Activated CD8-positive, alpha-beta memory T cell treated with anti-CD3 and anti-CD28 coated beads for 48 hours (primary cell): ENCODE data around the gene PILRB.
"Not testable (repeated sequence)": the region's sequence is repeated elsewhere in the genome, so short reads cannot be mapped to it uniquely, and the experiment has no call there.

Source experiments
- DNase-seq, 3 experiments: peaks; one replicate each; pipeline ENCODE4 v3.0.0-alpha.2; 2020; ENCODE audit warnings: low read depth in 2 of 3, low spot score in 2 of 3

PILRB gene

DNA sequence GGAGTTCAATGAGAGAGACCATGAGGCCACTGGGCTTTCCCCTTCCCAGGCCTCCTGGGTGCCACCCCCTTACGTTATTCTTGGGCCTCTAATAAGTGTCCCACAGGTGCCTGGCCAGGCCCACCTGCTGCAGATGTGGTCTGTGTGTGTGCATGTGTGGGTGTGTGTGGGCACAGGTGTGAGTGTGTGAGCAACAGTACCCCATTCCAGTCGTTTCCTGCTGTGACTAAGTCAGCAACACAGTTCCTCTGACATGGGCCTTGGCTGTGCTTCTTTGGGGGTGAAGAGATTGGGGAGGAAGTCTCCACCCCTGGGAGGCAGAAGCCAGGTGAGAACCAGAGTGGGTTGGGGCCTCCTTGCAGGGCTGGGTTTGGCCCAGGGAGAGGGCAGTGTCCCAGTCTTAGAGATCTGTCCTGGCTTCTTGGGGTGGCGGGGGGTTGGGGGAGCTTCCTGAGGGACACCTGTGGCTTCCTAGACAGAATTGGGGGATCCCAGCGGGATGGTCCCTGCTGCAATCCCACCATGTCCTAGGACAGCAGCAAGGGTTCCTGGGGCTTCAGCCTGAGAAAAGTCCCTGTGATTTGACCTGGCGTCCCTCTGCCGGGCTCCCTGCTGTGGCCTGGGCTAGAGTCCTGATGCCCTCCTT is 4.1 kb upstream of the PILRB start:
- DNase-seq: no peak

DNA sequence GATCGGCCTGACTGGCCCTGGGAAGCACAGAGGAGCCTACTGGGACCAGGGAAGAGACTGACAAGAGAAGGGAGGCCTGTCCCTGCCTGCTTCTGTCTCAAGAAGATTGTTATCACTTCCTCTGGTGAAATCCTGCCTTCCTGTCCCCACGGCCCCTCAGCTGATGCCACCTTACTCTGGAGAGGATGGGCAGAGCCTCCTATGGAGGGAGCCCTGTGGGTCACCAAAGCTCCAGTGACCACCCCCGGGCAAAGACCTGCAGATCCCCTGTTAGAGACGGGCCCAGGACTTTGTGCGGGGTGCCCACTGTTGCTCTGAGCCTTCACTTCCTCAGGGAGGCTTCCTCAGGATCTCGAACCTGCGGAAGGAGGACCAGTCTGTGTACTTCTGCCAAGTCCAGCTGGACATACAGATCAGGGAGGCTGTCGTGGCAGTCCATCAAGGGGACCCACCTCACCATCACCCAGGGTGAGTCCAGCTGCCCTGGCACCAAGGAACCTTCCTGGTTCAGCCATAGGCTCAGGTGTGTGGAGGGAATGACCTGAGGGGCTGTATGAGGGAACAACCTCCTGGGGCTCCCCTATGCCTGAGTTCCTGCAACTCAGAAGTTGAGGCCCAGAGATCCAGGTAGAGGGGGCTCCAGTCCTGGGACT is 1.4 kb upstream of the PILRB start:
- no peak for DNase-seq

- DNase-seq: no peak
Measured at GRCh38 chr7:100357131-100357561, 771 bp upstream of the PILRB start.

GRCh38 chr7:100358857-100359212 is 918 bp downstream of the PILRB start:
- no peak for DNase-seq

DNA sequence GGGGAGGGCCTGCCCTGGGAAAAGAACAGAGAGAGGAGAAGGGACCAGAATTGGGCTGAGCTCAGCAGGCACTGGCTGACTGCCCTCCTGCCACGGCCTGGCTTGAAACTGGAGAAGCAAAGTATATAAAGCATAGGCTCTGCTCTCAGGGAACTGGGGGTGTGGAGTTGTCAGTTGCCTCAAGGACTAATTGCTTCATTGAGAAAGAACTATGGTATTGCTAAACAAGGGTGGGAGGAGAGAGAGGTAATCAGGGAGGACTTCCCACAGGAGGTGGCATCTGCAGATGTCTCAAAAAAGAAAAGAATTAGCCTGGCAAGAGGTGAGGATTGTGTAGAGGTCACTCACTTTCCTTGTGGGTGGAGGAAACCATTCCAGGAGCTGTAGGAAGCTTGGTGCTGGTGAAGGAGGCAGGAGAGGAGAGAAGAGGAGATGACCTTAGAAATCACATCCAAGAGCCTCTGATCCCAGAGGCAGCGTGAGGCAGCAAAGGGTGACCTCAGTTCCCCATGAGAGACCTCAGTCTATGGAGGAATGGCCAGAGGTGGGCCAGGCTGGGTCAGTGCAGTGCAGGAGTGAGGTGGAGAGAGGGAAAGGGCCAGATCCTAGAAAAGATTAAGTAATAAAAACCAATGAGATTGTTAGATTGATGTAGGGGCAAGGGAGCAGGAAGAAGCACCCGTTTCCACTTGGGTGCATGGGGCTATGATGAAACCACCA is 2.4 kb downstream of the PILRB start:
- no peak for DNase-seq

GRCh38 chr7:100363098-100363497 is 5.2 kb downstream of the PILRB start:
- no peak for DNase-seq

- DNase-seq: not testable (repeated sequence)
Measured at GRCh38 chr7:100363797-100364196, 5.9 kb downstream of the PILRB start.

- DNase-seq: no peak
Measured at GRCh38 chr7:100364480-100364879, 6.6 kb downstream of the PILRB start.

DNA sequence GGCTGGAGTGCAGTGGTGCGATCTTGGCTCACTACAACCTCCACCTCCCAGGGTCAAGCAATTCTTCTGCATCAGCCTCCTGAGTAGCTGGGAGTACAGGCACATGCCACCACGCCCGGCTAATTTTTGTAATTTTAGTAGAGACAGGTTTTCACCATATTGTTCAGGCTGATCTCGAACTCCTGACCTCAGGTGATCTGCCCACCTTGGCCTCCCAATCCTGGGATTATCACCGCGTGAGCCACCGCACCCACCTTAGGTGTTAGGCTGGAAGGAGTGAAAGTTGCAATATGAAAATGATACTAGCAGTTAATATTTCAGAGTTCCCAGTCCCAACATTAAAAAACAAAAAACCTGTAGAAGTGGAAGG is 8.1 kb downstream of the PILRB start:
- DNase-seq: not testable (repeated sequence)

GRCh38 chr7:100366411-100367250 is 8.7 kb downstream of the PILRB start:
- DNase-seq: no peak

GRCh38 chr7:100367251-100367620 is 9.3 kb downstream of the PILRB start:
- no peak for DNase-seq

GRCh38 chr7:100367676-100368613 is 10.0 kb downstream of the PILRB start:
- DNase-seq: no peak

DNA sequence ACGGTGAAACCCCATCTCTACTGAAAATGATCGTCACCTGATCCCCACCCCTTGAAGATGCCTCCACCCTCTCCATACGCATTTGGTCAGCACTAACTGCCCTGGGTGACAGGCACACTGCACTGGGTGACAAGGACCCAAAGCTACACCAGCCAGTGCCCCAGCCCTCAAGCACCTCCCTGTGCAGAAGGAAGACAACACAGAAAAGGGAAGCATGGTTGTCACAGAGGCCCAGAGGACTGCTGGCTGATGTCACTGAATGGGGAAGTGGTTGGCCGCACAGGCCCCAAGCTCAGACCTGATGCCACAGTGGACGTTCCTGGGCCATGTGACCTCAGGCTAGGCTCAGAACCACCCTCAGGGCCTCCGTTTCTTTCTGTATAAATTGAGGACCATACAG is 11.2 kb downstream of the PILRB start:
- no peak for DNase-seq

DNA sequence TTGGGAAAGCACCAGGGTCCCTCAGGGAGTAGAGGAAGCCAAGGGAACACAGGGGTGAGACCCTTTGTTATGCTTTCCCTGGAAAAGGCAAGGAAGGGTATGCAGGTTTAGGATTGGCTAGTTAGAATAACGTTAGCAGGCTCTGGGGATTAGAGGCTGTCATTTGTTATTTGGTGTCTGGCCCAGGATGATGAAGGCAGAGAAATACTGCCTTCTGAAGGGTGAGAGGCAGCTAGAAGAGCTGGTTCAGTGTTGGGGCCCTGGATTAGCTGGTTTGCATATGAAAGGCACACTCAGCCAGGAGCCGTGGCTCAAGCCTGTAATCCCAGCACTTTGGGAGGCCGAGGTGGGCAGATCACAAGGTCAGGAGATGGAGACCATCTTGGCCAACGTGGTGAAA is 12.4 kb downstream of the PILRB start:
- no peak for DNase-seq

DNA sequence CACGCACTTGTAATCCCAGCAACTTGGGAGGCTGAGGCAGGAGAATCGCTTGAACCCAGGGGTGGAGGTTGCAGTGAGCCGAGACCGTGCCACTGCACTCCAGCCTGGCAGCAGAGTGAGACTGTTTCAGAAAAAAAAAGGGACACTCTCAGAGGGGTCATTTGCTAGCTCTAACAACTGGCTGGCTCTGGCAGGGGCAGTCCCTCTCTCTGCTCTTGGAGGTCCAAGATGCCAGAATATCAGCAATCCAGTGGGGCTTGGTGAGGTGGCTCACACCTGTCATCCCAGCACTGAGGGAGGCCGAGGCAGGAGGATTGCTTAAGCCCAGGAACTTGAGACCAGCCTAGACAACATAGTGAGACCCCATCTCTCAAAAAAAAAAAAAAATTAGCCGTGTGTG is 12.8 kb downstream of the PILRB start:
- DNase-seq: no peak

GRCh38 chr7:100371561-100372171 is 13.7 kb downstream of the PILRB start:
- no peak for DNase-seq

DNA sequence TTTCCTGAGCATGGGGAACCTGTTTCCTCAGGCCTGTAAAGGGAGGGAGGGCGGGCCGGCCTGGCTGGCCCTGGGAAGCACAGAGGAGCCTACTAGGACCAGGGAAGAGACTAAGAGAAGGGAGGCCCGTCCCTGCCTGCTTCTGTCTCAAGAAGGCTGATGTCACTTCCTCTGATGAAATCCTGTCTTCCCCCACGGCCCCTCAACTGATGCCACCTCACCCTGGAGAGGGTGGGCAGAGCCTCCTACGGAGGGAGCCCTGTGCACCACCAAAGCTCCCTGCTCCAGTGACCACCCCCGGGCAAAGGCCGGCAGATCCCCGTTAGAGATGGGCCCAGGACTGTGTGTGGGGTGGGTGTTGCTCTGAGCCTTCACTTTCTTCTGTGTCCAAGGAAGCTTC is 14.3 kb downstream of the PILRB start:
- DNase-seq: no peak

DNA sequence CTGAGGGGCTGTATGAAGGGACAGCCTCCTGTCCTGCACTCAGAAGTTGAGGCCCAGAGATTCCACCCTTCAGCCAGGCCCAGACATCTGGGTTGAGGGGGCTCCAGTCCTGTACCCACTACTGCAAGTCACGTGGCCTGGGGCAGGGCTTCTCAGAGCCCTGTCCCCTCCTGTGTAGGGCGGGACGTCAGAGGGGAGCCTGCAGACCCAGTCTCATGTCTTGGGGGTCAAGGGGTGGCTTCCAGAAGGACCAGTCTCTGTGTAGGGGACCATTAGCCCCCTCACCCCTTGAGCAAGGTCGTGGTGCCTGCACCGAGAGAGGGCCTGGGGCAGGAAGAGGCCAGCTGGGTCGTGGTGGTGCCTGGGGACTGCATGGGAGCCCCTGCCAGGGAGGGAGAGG is 14.8 kb downstream of the PILRB start:
- no peak for DNase-seq

DNA sequence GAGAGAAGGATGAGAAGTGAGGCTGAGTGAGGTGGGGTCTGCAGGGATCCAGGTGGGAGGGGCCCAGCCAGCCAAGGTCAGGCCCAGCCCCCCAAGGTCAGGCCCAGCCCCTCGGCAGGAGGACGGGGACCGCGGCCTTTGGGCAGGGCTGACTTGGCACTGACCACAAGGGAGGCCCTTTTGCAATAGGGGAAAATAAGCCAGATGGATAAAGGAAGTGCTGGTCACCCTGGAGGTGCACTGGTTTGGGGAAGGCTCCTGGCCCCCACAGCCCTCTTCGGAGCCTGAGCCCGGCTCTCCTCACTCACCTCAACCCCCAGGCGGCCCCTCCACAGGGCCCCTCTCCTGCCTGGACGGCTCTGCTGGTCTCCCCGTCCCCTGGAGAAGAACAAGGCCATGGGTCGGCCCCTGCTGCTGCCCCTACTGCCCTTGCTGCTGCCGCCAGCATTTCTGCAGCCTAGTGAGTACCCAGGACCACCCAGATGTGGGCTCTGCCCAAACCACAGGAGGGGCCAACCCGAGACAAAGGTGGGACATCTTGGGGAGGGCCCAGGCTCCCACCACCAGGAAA is 15.4 kb downstream of the PILRB start, which contains the start of gene PILRA:
TSS of gene PILRA (plus strand) at position 227 of the 571 bp plus-strand sequence. CDS start at position 397, 170 bp downstream.
- no peak for DNase-seq
